ENCODE measurements around the gene PEX14.

PEX14 gene

GRCh38 chr1:10672343-10673050 lies 197.7 kb downstream of the PEX14 start:
- no peak for FAIRE-seq

- FAIRE-seq = no peak
Observed at GRCh38 chr1:10673109-10673711, 198.5 kb downstream of the PEX14 start.

GRCh38 chr1:10674222-10674621 lies 199.5 kb downstream of the PEX14 start:
- FAIRE-seq = no peak

GRCh38 chr1:10674700-10675609 lies 200.2 kb downstream of the PEX14 start:
- no peak for FAIRE-seq

- FAIRE-seq = no peak
Observed at GRCh38 chr1:10675813-10676212, 201.1 kb downstream of the PEX14 start.

- no peak for FAIRE-seq
Observed at GRCh38 chr1:10676963-10677362, 202.2 kb downstream of the PEX14 start.

GRCh38 chr1:10677491-10678391 lies 203.0 kb downstream of the PEX14 start:
- FAIRE-seq = no peak

- FAIRE-seq = no peak
Observed at GRCh38 chr1:10678402-10678801, 203.7 kb downstream of the PEX14 start.

GRCh38 chr1:10678852-10679251 lies 204.1 kb downstream of the PEX14 start:
- FAIRE-seq = no peak

- FAIRE-seq = no peak
Observed at GRCh38 chr1:10679496-10680220, 204.9 kb downstream of the PEX14 start.

Measured in TTC549 (cell line).